Thyroid gland (tissue), 4 donors: Measurements from ENCODE around the gene EPS15. TPM values are rescaled to one million over a fixed set of nuclear protein-coding genes. Genes with fewer than 3 reads are reported as not detected.

ENCODE experiments used
- DNase-seq, 2 donors: peaks; one replicate each; pipeline ENCODE4 v3.0.0-alpha.2; 2019
- H3K27ac ChIP-seq, 3 donors: fragments of 200-600 bp; sonication (generic); 1 replicate in 2 of 3; 2 replicates in 1 of 3; pipeline ENCODE4 v1.5.1; 2016 to 2019; ENCODE audit warnings: mild to moderate bottlenecking in 1 of 3, moderate library complexity in 1 of 3
- H3K27me3 ChIP-seq: fragments of 200-600 bp; sonication (generic); one replicate; pipeline ENCODE4 v1.5.1; 2019
- H3K36me3 ChIP-seq, 2 donors: fragments of 200-600 bp; sonication (generic); one replicate each; pipeline ENCODE4 v1.5.1; 2016 to 2019
- H3K4me1 ChIP-seq, 2 donors: fragments of 200-600 bp; sonication (generic); one replicate each; pipeline ENCODE4 v1.5.1; 2017 to 2019
- H3K4me3 ChIP-seq, 3 donors: fragments of 200-600 bp; sonication (generic); replicated peaks in 1 of 3; 1 replicate in 2 of 3; 2 replicates in 1 of 3; pipeline ENCODE4 v1.5.1; 2016; ENCODE audit warnings: mild to moderate bottlenecking in 1 of 3
- H3K9me3 ChIP-seq: fragments of 200-600 bp; sonication (generic); one replicate; pipeline ENCODE4 v1.5.1; 2017
- POLR2A ChIP-seq, 2 donors: fragments of 450-650 bp; IDR thresholded peaks; one replicate each; pipeline ENCODE4 v1.6.1; 2017; ENCODE audit warnings: antibody characterized with exemption in 2 of 2, mild to moderate bottlenecking in 2 of 2, moderate library complexity in 1 of 2
- WGBS, 2 donors: methylation state at CpG; one replicate each; pipeline ENCODE4 v1.1.5; 2017; 5-methylcytosine and 5-hydroxymethylcytosine counted together
- intact Hi-C: fragments of 100-400 bp; cut with DNase I; formaldehyde crosslinking; loops from one replicate; pipeline ENCODE4 v1.15.1; 2023
- total RNA-seq, 4 donors: library from RNA; depleted of rRNA; stranded (reverse); fragments of >200 nt; gene quantifications; one replicate each; pipeline ENCODE4 v1.2.3, GENCODE V29; 2016
- TF ChIP-seq, protein P1 (sequence below), 6 experiments: fragments of 200-600 bp in 3 of 6; fragments of 450-650 bp in 3 of 6; sonication (generic) in 3 of 6; IDR thresholded peaks; one replicate each; pipeline ENCODE4 v1.5.1; 2016 to 2019; ENCODE audit warnings: antibody characterized with exemption in 6 of 6, mild to moderate bottlenecking in 2 of 6, inconsistent platforms in 1 of 6, moderate library complexity in 1 of 6

The EPS15 gene
- total RNA-seq, 4 donors from 2014 or later, result 88.0 to 128 (median 102) TPM

DNA sequence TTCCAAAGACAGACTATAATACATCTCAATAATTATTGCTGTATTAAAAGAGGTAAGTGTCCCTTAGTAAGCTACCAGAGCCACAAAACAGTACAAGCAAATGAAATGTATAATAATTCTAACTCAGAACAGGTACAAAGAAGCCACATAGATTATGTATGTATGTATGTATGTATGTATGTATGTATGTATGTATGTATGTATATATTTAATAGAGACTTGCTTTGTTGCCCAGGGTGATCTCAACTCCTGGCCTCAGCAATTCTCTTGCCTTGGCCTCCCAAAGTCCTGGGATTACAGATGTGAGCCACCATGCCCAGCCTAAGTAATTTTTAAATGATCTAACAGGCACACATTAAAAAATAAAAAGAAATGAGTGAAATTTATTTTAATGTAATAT, 86.9 kb downstream of the EPS15 start:
- Histone ChIP-seq H3K36me3 (peaks cover 0 to 4% of the 10 kb centered on the region in 2 donors), H3K4me3 (no peak overlapping the region), H3K27me3 (no peaks in the 10 kb centered on the region), H3K27ac (no peak overlapping the region), H3K9me3 (no peaks in the 10 kb centered on the region), H3K4me1 (peaks cover 0 to 9% of the 10 kb centered on the region in 2 donors)
- no peak for DNase-seq
- intact Hi-C loops, result no loop called here
- TF ChIP-seq, protein P1, sequence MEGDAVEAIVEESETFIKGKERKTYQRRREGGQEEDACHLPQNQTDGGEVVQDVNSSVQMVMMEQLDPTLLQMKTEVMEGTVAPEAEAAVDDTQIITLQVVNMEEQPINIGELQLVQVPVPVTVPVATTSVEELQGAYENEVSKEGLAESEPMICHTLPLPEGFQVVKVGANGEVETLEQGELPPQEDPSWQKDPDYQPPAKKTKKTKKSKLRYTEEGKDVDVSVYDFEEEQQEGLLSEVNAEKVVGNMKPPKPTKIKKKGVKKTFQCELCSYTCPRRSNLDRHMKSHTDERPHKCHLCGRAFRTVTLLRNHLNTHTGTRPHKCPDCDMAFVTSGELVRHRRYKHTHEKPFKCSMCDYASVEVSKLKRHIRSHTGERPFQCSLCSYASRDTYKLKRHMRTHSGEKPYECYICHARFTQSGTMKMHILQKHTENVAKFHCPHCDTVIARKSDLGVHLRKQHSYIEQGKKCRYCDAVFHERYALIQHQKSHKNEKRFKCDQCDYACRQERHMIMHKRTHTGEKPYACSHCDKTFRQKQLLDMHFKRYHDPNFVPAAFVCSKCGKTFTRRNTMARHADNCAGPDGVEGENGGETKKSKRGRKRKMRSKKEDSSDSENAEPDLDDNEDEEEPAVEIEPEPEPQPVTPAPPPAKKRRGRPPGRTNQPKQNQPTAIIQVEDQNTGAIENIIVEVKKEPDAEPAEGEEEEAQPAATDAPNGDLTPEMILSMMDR (IDR thresholded peaks at IDR 0.05), result no peak
- TF ChIP-seq POLR2A (IDR thresholded peaks at IDR 0.05), result no peak

- H3K4me1 ChIP-seq, result peaks cover 0 to 10% of the 10 kb centered on the region in 2 donors
- TF ChIP-seq POLR2A (IDR thresholded peaks at IDR 0.05), result no peak
- TF ChIP-seq, protein P1 (IDR thresholded peaks at IDR 0.05), result no peak
- peaks cover 0 to 4% of the 10 kb centered on the region in 2 donors for H3K36me3 ChIP-seq
- no peak overlapping the region for H3K27ac ChIP-seq
- DNase-seq, result no peak
- intact Hi-C loops, result no loop called here
- no peaks in the 10 kb centered on the region for H3K9me3 ChIP-seq
- WGBS, 2 donors, result 93 to 95% methylated on average over 1 of the region's 1 CpG
- H3K27me3 ChIP-seq, result no peaks in the 10 kb centered on the region
- no peak overlapping the region for H3K4me3 ChIP-seq
These were observed 91.6 kb downstream of the EPS15 start for GRCh38 chr1:51427438-51427837.

GRCh38 chr1:51425955-51426354, 93.1 kb downstream of the EPS15 start:
- Histone ChIP-seq H3K36me3 (peaks cover 0 to 6% of the 10 kb centered on the region in 2 donors), H3K9me3 (no peaks in the 10 kb centered on the region), H3K4me1 (peaks cover 0 to 10% of the 10 kb centered on the region in 2 donors), H3K27ac (no peak overlapping the region), H3K4me3 (no peak overlapping the region), H3K27me3 (no peaks in the 10 kb centered on the region)
- intact Hi-C loops, result no loop called here
- no peak for DNase-seq
- TF ChIP-seq, protein P1 (IDR thresholded peaks at IDR 0.05), result no peak
- no peak for TF ChIP-seq POLR2A (IDR thresholded peaks at IDR 0.05)
- WGBS, 2 donors, result 93 to 95% methylated on average over 3 of the region's 3 CpGs

GRCh38 chr1:51425273-51425672, 93.8 kb downstream of the EPS15 start:
- intact Hi-C loops, result no loop called here
- no peak overlapping the region for H3K27ac ChIP-seq
- H3K4me1 ChIP-seq, result peaks cover 0 to 10% of the 10 kb centered on the region in 2 donors
- H3K9me3 ChIP-seq, result no peaks in the 10 kb centered on the region
- DNase-seq, result no peak
- WGBS, 2 donors, result 100% methylated on average over 1 of the region's 1 CpG
- no peaks in the 10 kb centered on the region for H3K27me3 ChIP-seq
- no peak for TF ChIP-seq POLR2A (IDR thresholded peaks at IDR 0.05)
- no peak overlapping the region for H3K4me3 ChIP-seq
- H3K36me3 ChIP-seq, result peaks cover 0 to 7% of the 10 kb centered on the region in 2 donors

- Histone ChIP-seq H3K4me1 (peaks cover 0 to 10% of the 10 kb centered on the region in 2 donors), H3K9me3 (no peaks in the 10 kb centered on the region), H3K27ac (peak overlapping the region in 1 of 3 donors; percentile 3), H3K27me3 (no peaks in the 10 kb centered on the region), H3K36me3 (peaks cover 0 to 3% of the 10 kb centered on the region in 2 donors), H3K4me3 (no peak overlapping the region)
- no peak for TF ChIP-seq POLR2A (IDR thresholded peaks at IDR 0.05)
- TF ChIP-seq, protein P1 (IDR thresholded peaks at IDR 0.05), result no peak
- no peak for DNase-seq
- 66 to 81% methylated on average over 7 of the region's 7 CpGs for WGBS, 2 donors
- intact Hi-C loops, result no loop called here
These were observed 95.8 kb downstream of the EPS15 start for GRCh38 chr1:51423073-51423821.
